KOPT-K1 (cell line): Measurements from ENCODE around the gene AUTS2.

Experiments used
- H3K27ac ChIP-seq: fragments of 200-600 bp; sonication (generic); 2 replicates; pipeline ENCODE4 v1.5.1; 2016; ENCODE audit warnings: antibody characterized with exemption, mild to moderate bottlenecking, low read depth, low read length; ENCODE audit not compliant: poor library complexity, severe bottlenecking
- H3K36me3 ChIP-seq: fragments of 200-600 bp; sonication (generic); 2 replicates; pipeline ENCODE4 v1.5.1; 2017; ENCODE audit warnings: antibody characterized with exemption, mild to moderate bottlenecking, low read length, moderate library complexity; ENCODE audit not compliant: insufficient read depth
- H3K9me3 ChIP-seq: fragments of 200-600 bp; sonication (generic); 2 replicates; pipeline ENCODE4 v1.5.1; 2017; ENCODE audit warnings: antibody characterized with exemption, low read length, mild to moderate bottlenecking; ENCODE audit not compliant: insufficient read depth, poor library complexity, severe bottlenecking

Gene AUTS2

DNA sequence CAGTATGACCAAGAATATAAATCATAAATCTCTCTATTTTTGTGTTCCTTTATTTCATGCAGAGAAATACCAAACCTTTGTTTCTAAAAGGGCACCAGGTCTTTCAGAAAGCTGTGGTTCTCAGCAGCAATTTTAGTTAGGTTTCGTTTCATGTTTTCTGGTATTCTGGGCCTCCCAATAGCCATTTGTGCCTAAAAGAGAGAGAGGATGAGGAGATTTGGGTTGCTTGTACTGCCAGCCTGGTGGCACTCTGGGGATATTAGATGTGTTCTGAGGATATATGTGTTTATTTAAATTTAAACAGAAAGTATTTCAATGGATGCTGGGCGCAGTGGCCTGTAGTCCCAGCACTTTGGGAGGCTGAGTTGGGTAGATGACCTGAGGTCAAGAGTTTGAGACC lies 471.7 kb downstream of the AUTS2 start:
- Histone ChIP-seq H3K9me3 (no peaks in the 10 kb centered on the region), H3K27ac (no peak overlapping the region), H3K36me3 (no peaks in the 10 kb centered on the region)

DNA sequence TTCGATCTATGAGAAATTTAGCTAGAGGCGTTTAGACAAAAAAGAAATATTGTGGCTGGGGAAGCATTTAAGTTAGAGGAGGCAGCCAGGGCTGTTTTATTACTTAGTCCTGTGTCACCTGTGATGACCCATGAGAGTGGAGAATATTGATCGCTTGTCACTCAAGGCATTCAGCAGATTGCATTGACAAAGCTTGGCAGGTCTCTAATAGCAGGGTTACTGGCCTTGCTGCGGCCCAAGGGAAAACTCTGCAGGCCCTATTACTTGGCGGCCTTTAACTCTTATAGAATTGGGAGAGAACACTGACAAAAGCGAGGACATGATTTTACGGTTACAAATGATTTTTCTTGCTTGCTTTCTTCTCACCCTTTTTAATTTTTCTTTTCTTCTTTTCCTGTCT lies 473.5 kb downstream of the AUTS2 start:
- Histone ChIP-seq H3K9me3 (no peaks in the 10 kb centered on the region), H3K27ac (no peak overlapping the region), H3K36me3 (no peaks in the 10 kb centered on the region)

DNA sequence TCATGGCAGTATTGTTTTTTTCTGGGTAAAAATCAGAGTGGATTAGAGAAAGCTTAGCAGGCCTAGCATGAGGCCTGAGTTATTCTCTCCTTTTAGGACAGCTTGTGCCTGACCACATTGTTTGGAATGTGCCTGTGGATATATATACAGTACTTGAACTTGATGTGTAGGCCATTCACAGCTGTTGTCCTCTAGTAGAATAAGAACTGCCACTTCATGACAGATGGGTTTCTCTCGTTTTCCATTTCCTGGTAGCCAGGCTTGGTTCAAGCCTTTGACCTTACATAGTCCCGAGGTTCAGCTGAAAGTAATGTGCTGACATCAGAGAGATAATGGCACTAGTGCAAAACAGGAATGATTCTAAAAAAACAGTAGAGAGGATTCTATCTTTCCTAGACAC lies 473.9 kb downstream of the AUTS2 start:
- H3K27ac ChIP-seq = no peak overlapping the region

DNA sequence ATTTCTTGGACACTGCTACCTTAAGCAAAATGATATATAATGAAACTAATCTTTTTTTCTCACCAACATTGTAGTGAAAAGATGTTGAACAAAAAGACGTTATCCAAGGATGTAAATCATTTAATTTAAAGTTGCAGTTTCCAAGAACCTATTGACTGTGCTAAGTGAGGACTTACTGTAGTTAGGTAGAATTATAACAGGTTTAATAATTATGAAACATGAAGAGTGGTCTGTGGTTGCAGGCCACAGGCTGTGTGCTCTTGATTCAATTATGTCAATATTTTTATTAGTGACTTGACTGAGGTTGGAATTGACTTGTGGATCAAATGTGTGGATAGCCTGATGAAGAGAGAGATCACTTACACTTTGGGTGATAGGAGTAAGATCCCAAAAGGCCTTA lies 478.1 kb downstream of the AUTS2 start:
- Histone ChIP-seq H3K9me3 (no peaks in the 10 kb centered on the region), H3K36me3 (no peaks in the 10 kb centered on the region), H3K27ac (no peak overlapping the region)

More for the DNA sequence above, 473.9 kb downstream of the AUTS2 start:
- H3K36me3 ChIP-seq = no peaks in the 10 kb centered on the region
- no peaks in the 10 kb centered on the region for H3K9me3 ChIP-seq

DNA sequence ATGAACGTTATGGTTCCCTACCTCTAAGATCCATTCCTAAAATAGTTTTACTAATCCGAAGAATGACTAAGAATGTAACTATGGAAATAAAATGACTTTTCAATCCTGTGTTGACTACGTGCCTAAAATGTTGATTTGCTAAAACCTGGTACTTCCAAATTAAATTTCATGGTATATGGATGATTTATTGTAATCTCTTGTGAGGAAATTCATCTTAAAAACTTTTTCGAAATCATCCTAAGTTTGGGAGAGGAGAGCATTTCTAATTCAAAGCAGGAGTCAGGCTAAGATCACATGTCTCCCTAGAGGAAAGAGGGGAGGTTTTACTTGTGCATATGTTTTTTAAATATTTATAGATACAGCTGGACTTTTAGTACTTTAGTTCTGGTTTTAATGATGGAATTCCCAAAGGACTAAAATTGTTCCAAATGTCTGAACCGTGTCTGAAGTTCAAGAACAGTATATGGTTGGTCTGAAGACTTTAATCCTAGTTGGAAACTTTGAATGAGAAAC lies 483.9 kb downstream of the AUTS2 start:
- H3K9me3 ChIP-seq = peaks cover 4% of the 10 kb centered on the region
- H3K36me3 ChIP-seq = no peaks in the 10 kb centered on the region
- no peak overlapping the region for H3K27ac ChIP-seq

DNA sequence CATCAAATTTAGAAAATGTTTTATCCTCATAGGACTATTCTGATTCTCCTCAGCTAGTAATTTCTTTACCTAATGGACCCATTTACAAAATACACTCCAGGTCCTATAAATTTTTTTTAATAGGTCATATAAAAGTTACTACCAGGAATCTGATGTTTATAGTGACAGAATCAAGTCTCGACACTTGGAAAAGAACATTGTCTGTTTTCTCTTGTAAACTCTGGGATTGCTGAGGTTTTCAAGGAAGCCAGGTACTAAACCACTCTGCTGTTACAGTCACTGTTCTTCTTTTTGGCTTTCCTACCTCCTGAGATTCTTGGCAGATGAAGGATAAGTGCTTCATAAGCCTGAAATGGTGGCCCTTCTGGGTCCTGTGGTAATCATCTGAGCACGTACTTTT lies 493.1 kb downstream of the AUTS2 start:
- Histone ChIP-seq H3K9me3 (peaks cover under 1% of the 10 kb centered on the region), H3K27ac (no peak overlapping the region), H3K36me3 (no peaks in the 10 kb centered on the region)

DNA sequence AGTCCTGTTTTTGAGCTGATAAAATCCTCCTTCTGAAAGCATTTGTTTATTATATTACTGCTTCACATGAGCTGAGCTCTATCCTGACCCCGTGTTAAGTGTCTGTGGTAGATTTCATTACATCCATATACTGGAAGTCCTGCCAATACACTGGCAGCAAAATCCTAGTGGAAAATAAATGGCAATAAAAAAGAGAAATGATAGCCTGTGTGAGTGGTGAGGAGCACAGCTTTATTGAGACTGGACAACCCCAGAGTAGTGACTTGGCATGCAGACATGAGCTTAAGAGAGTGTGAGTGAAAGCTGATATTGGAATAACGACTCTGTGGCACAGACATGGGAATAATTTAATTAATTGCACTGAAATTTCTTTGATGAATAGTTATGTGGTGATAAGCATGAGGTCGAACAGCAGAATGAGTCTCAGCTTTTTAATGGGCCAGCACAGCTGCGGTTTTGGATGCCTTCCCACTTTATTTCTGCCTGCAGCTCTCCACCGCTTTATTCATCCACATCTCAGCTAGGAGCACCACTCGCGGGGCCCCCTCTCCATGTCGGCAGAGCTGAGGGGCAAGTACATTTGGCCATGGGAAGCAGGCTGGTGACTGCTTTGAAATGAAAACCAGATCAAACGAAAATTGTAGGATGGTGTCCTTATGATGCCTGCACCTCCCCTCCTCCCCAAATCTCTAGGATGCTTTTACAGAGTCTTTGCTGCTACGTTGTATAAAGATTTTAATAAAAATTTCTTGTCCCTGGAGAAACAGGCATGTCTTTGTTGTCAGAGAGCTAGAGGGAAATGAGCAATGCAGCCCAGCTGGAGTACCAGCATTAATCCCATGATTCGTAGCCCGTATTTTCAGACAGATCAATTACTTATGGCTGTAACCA lies 494.3 kb downstream of the AUTS2 start:
- H3K36me3 ChIP-seq = no peaks in the 10 kb centered on the region
- H3K27ac ChIP-seq = no peak overlapping the region
- H3K9me3 ChIP-seq = no peaks in the 10 kb centered on the region

DNA sequence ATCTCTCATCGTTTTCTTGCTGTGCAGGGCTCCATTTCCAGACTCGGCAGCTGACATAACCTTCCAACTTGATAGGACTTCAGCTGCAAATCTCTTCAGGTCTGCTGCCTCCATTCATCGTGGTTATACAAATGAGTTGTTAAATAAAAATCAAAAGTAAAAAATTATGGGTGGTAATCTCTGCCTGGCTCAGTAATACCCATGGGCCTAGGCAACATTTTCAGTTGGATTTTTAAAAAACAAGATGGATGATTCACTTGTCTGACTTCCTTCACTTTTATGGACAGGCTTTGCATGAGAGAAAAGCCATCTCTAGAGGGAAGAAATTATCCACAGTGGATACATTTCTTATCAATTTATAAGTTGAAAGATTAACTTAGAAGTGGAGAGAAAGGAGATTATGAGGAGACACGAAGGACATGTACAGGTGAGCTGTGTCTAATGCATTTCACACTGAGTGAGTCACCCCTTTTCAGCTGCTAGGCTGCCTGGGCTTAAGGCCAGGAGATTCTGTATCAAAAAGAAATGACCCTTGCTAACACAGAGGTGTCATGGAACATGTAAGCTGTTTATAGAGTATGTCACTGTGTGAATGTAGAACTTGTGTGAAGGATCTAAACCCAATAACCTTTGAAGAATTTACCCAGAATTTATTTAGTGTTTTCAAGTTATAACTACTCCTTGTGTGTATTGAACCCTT lies 495.1 kb downstream of the AUTS2 start:
- Histone ChIP-seq H3K27ac (no peak overlapping the region), H3K36me3 (no peaks in the 10 kb centered on the region), H3K9me3 (no peaks in the 10 kb centered on the region)

DNA sequence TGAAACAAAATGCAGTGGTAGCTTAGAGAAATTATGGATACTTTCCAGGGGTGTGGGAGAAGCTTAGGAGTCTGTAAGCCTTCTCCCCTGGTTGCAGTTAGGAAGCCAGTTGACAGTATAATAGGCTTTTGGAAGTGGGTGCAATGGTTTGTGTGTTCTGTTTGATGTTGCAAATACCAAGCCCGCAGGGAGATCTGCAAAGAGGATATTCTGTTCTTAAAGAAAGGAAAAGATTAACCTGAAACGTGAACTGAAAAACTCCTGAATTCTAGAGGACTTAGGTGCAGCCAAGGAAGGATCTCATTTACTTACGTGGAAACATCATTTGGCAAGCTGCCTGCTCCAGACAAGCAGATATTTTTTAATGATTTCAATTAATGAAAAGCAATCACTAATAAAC lies 496.6 kb downstream of the AUTS2 start:
- Histone ChIP-seq H3K9me3 (no peaks in the 10 kb centered on the region), H3K27ac (no peak overlapping the region), H3K36me3 (no peaks in the 10 kb centered on the region)

DNA sequence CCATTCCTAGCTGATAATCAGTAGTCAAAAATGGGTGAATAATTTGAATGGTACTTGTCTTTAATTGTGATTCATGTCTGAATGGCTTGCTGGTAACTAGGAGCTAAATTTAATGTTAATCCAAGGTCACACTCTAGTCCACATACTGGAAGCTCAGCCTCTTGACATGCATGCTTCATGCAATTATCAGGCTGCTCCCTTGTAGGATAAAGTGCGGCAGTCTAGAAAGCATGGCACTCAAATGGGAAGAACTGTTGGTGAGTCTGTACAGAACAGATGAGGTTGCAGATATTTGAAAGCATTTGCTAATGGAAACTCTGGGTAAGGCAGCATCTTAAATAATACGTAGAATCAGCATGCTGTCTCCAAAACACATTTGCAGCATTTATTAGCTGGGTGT lies 499.4 kb downstream of the AUTS2 start:
- H3K36me3 ChIP-seq = no peaks in the 10 kb centered on the region
- H3K9me3 ChIP-seq = no peaks in the 10 kb centered on the region
- no peak overlapping the region for H3K27ac ChIP-seq

DNA sequence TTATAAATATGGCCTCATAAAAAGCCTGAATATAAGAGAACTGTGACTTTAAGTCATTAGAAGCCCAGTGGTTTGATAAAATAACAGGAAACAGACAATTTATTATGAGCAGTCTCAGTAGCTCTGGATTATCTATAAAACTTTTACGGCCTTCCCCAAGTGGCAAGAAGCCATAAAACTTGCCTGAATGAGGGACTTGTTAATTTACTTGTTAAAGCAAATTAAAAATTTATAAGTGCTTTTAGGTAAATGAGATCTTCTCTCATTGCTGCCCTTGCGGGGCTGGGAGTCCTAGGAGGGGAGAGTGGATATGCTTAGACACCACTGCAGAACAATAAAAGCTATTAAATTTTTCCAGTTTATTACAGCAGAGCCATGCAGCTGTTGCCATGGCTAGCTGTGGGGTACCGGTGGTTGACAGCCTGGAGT lies 499.9 kb downstream of the AUTS2 start:
- H3K27ac ChIP-seq = no peak overlapping the region
- no peaks in the 10 kb centered on the region for H3K36me3 ChIP-seq
- H3K9me3 ChIP-seq = no peaks in the 10 kb centered on the region

DNA sequence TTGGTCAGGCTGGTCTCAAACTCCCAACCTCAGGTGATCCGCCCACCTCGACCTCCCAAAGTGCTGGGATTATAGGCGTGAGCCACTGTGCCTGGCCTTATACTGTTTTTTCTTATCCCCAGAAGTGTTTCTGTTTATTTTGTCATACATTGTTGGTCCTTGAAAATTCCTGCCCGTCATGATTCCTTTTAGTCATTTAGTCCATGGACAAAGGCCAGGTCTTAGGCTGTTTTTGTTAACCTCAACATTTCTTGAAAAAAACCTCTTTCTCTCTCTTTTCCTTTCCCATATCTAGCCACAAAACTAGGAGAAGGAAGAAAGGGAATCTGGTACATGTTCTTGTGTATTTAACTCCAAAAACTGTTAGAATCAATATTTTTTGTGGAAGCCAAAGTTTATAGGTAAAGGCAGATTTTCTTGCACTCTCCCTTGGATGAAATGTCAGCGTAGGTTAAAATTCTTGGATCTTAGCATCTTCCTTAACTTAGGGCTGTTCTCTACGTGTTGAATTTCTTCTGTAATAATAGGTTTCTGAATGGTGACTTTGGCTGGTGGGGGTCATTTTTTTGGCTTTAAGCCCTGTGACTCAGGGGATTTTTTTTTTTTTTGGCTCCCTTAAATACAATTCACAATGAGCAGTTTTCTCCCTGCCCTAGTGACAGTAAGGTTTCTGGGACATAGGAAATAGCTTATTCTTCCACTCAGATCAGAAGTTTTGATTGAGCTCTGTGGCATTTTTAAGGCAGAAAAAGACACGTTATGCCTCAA lies 500.8 kb downstream of the AUTS2 start:
- no peaks in the 10 kb centered on the region for H3K9me3 ChIP-seq
- no peaks in the 10 kb centered on the region for H3K36me3 ChIP-seq
- no peak overlapping the region for H3K27ac ChIP-seq

DNA sequence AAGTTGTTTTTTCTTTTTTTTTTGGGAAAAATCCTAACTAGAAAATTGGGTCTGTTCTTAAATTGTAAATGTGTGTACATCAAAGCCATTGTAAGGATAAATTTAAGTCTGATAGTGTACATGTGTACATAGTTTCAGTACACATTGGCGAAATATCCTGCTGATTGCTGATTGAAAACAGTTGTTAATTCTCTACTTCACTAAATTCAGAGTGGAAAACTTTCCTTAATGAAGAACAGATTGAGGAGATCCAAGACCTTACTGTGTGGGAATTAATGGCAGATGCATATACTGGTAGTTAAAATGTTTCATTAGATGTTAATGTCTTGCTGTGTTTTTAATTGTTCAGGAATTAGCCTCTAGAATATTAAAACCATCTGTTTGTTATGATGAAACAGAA lies 506.0 kb downstream of the AUTS2 start:
- Histone ChIP-seq H3K27ac (no peak overlapping the region), H3K9me3 (no peaks in the 10 kb centered on the region), H3K36me3 (no peaks in the 10 kb centered on the region)

DNA sequence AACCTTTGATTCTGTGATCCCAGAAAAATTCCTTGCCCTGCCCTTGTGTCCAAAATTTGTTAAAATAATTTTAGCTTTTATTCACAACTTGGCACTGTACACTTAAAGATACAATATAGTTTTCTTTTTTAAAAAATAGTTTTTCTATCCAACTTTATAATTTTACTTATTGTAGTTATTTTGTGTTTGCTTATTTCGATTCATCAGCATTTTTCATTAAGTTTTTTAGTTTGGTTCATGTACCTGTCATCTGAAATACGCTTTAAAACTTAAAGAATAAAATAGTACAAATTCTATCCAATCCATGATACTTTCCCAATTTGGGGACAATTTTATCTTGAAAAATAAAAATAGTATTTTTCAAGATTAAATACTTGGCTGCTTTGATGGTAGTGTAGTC lies 514.8 kb downstream of the AUTS2 start:
- Histone ChIP-seq H3K36me3 (no peaks in the 10 kb centered on the region), H3K9me3 (no peaks in the 10 kb centered on the region), H3K27ac (no peak overlapping the region)

DNA sequence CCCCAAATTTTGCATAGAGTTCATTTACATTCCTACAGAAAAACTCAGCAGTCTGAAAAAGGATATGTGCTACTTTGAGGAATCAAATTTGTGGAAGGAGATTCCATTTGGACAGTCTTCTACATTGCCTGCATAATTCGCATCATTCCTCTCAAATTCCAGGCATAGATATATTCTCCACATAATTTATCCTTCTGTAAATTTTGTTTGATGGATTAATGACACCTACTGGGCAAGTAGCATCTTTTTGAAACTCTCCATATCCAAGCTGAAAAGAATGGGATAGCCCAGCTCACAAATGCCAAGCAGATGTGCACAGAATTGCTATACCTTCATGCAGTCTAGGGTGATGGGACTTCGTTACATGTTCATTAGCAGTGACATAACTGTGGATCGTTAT lies 515.3 kb downstream of the AUTS2 start:
- Histone ChIP-seq H3K27ac (no peak overlapping the region), H3K9me3 (no peaks in the 10 kb centered on the region)

More for the DNA sequence above, 515.3 kb downstream of the AUTS2 start:
- H3K36me3 ChIP-seq = no peaks in the 10 kb centered on the region
